Esophagus squamous epithelium (tissue), 4 donors: ENCODE data around the gene LOXL1.

Experiments
- CTCF ChIP-seq, 6 experiments: fragments of 450-650 bp in 4 of 6; fragments of 200-600 bp in 2 of 6; sonication (generic) in 2 of 6; IDR thresholded peaks; one replicate each; pipeline ENCODE4 v1.5.1; 2016 to 2019; ENCODE audit warnings: antibody characterized with exemption in 6 of 6, mild to moderate bottlenecking in 4 of 6, moderate library complexity in 4 of 6
- POLR2A ChIP-seq, 4 donors: fragments of 450-650 bp; IDR thresholded peaks; one replicate each; pipeline ENCODE4 v1.6.1; 2017; ENCODE audit warnings: antibody characterized with exemption in 4 of 4, mild to moderate bottlenecking in 4 of 4, moderate library complexity in 3 of 4

GRCh38 chr15:73927003-73927475 lies 777 bp downstream of the LOXL1 start:
- TF ChIP-seq POLR2A (IDR thresholded peaks at IDR 0.05): no peak
- no peak for TF ChIP-seq CTCF (IDR thresholded peaks at IDR 0.05)
